Memory B cell (primary cell): Measurements from ENCODE around the gene SETSIP.
"Not testable (repeated sequence)": the region's sequence is repeated elsewhere in the genome, so short reads cannot be mapped to it uniquely, and the experiment has no call there.

ENCODE experiments used
- ATAC-seq: fragments of 150-1000 bp; cut with Tn5 transposase; 2 replicates; pipeline ENCODE4 v1.10.0; 2021; ENCODE audit warnings: low read depth, mild to moderate bottlenecking, moderate library complexity
- DNase-seq, 2 donors: peaks; one replicate each; pipeline ENCODE4 v3.0.0; 2022; ENCODE audit warnings: low spot score in 2 of 2
- H3K27ac Mint-ChIP-seq: one replicate; pipeline ENCODE4 v1.8.0; 2022; ENCODE audit warnings: mild to moderate bottlenecking, moderate library complexity, mixed read lengths
- H3K27me3 Mint-ChIP-seq: one replicate; pipeline ENCODE4 v1.8.0; 2022; ENCODE audit warnings: mixed read lengths
- H3K36me3 Mint-ChIP-seq: one replicate; pipeline ENCODE4 v1.8.0; 2022; ENCODE audit warnings: mild to moderate bottlenecking, mixed read lengths
- H3K4me1 Mint-ChIP-seq: one replicate; pipeline ENCODE4 v1.8.0; 2022; ENCODE audit warnings: mixed read lengths
- H3K4me3 Mint-ChIP-seq: one replicate; pipeline ENCODE4 v1.8.0; 2022; ENCODE audit warnings: mild to moderate bottlenecking, moderate library complexity, mixed read lengths
- H3K9me3 Mint-ChIP-seq: one replicate; pipeline ENCODE4 v1.8.0; 2022; ENCODE audit warnings: mixed read lengths

SETSIP gene

GRCh38 chr1:92080128-92080985 is 5.1 kb upstream of the SETSIP start, which contains the start of gene BTBD8:
BTBD8 (plus strand) TSS chr1:92080345; CDS start chr1:92080572, 227 bp downstream.
- Mint-ChIP-seq H3K9me3 (peaks cover 4% of the 10 kb centered on the region), H3K27ac (peak within 1 kb of the TSS; percentile 56), H3K36me3 (peaks cover 8% of the 10 kb centered on the region), H3K4me3 (peak within 1 kb of the TSS; percentile 98), H3K27me3 (peaks cover 3% of the 10 kb centered on the region), H3K4me1 (peaks cover 2% of the 10 kb centered on the region)
- peak; percentile 94 for ATAC-seq
- peak; percentile 72 to 76 for DNase-seq

GRCh38 chr1:92079441-92079840 is 4.2 kb upstream of the SETSIP start:
- Mint-ChIP-seq H3K4me1 (peaks cover 2% of the 10 kb centered on the region), H3K9me3 (no peaks in the 10 kb centered on the region), H3K27me3 (peaks cover 4% of the 10 kb centered on the region), H3K4me3 (no peak overlapping the region), H3K27ac (no peak overlapping the region), H3K36me3 (no peaks in the 10 kb centered on the region)
- no peak for ATAC-seq
- no peak for DNase-seq

- H3K4me1 Mint-ChIP-seq, H3K36me3 Mint-ChIP-seq, H3K27ac Mint-ChIP-seq, H3K9me3 Mint-ChIP-seq, ATAC-seq, DNase-seq, H3K27me3 Mint-ChIP-seq, H3K4me3 Mint-ChIP-seq: not testable (repeated sequence)
Measured at GRCh38 chr1:92078077-92078476, 2.9 kb upstream of the SETSIP start.

GRCh38 chr1:92076363-92076762 is 1.2 kb upstream of the SETSIP start:
- H3K27ac Mint-ChIP-seq = no peak overlapping the region
- ATAC-seq = no peak
- H3K36me3 Mint-ChIP-seq = no peaks in the 10 kb centered on the region
- no peaks in the 10 kb centered on the region for H3K9me3 Mint-ChIP-seq
- DNase-seq = no peak
- H3K4me1 Mint-ChIP-seq = peaks cover 2% of the 10 kb centered on the region
- H3K4me3 Mint-ChIP-seq = no peak overlapping the region
- H3K27me3 Mint-ChIP-seq = peaks cover 2% of the 10 kb centered on the region

- H3K36me3 Mint-ChIP-seq, ATAC-seq, H3K9me3 Mint-ChIP-seq, H3K4me3 Mint-ChIP-seq, H3K27me3 Mint-ChIP-seq, DNase-seq, H3K4me1 Mint-ChIP-seq, H3K27ac Mint-ChIP-seq: not testable (repeated sequence)
Measured at GRCh38 chr1:92074446-92074845, 765 bp downstream of the SETSIP start.

GRCh38 chr1:92070892-92071291 is 4.3 kb downstream of the SETSIP start:
- H3K27ac Mint-ChIP-seq = no peak overlapping the region
- no peaks in the 10 kb centered on the region for H3K9me3 Mint-ChIP-seq
- H3K36me3 Mint-ChIP-seq = no peaks in the 10 kb centered on the region
- no peaks in the 10 kb centered on the region for H3K4me1 Mint-ChIP-seq
- peaks cover 2% of the 10 kb centered on the region for H3K27me3 Mint-ChIP-seq
- DNase-seq = no peak
- no peak for ATAC-seq
- no peak overlapping the region for H3K4me3 Mint-ChIP-seq

- no peak overlapping the region for H3K4me3 Mint-ChIP-seq
- DNase-seq (no peak), ATAC-seq (no peak)
- no peak overlapping the region for H3K27ac Mint-ChIP-seq
- H3K4me1 Mint-ChIP-seq = no peaks in the 10 kb centered on the region
- H3K36me3 Mint-ChIP-seq = no peaks in the 10 kb centered on the region
- H3K9me3 Mint-ChIP-seq = no peaks in the 10 kb centered on the region
- H3K27me3 Mint-ChIP-seq = peaks cover 2% of the 10 kb centered on the region
Measured at GRCh38 chr1:92066321-92066720, 8.9 kb downstream of the SETSIP start.

GRCh38 chr1:92065042-92065441 is 10.2 kb downstream of the SETSIP start:
- Mint-ChIP-seq H3K36me3 (no peaks in the 10 kb centered on the region), H3K4me3 (no peak overlapping the region), H3K9me3 (no peaks in the 10 kb centered on the region), H3K27ac (no peak overlapping the region), H3K4me1 (no peaks in the 10 kb centered on the region), H3K27me3 (peaks cover 2% of the 10 kb centered on the region)
- DNase-seq (no peak), ATAC-seq (no peak)

GRCh38 chr1:92051948-92052347 is 23.3 kb downstream of the SETSIP start:
- peaks cover 6% of the 10 kb centered on the region for H3K27me3 Mint-ChIP-seq
- ATAC-seq (no peak), DNase-seq (no peak)
- H3K27ac Mint-ChIP-seq = no peak overlapping the region
- no peaks in the 10 kb centered on the region for H3K36me3 Mint-ChIP-seq
- H3K4me1 Mint-ChIP-seq = no peaks in the 10 kb centered on the region
- H3K9me3 Mint-ChIP-seq = no peaks in the 10 kb centered on the region
- H3K4me3 Mint-ChIP-seq = no peak overlapping the region

- no peaks in the 10 kb centered on the region for H3K27me3 Mint-ChIP-seq
- H3K27ac Mint-ChIP-seq = no peak overlapping the region
- H3K9me3 Mint-ChIP-seq = no peaks in the 10 kb centered on the region
- no peak overlapping the region for H3K4me3 Mint-ChIP-seq
- DNase-seq (no peak), ATAC-seq (no peak)
- no peaks in the 10 kb centered on the region for H3K4me1 Mint-ChIP-seq
- H3K36me3 Mint-ChIP-seq = no peaks in the 10 kb centered on the region
Measured at GRCh38 chr1:92045766-92046495, 29.3 kb downstream of the SETSIP start.

GRCh38 chr1:92043621-92044020 is 31.6 kb downstream of the SETSIP start:
- no peaks in the 10 kb centered on the region for H3K36me3 Mint-ChIP-seq
- peaks cover 3% of the 10 kb centered on the region for H3K27me3 Mint-ChIP-seq
- H3K4me1 Mint-ChIP-seq = no peaks in the 10 kb centered on the region
- H3K9me3 Mint-ChIP-seq = no peaks in the 10 kb centered on the region
- DNase-seq (no peak), ATAC-seq (no peak)
- H3K27ac Mint-ChIP-seq = no peak overlapping the region
- no peak overlapping the region for H3K4me3 Mint-ChIP-seq

GRCh38 chr1:92040971-92041370 is 34.2 kb downstream of the SETSIP start:
- no peaks in the 10 kb centered on the region for H3K4me1 Mint-ChIP-seq
- no peak for DNase-seq
- H3K9me3 Mint-ChIP-seq = no peaks in the 10 kb centered on the region
- peaks cover 8% of the 10 kb centered on the region for H3K27me3 Mint-ChIP-seq
- H3K4me3 Mint-ChIP-seq = no peak overlapping the region
- H3K36me3 Mint-ChIP-seq = no peaks in the 10 kb centered on the region
- ATAC-seq = no peak
- H3K27ac Mint-ChIP-seq = no peak overlapping the region

GRCh38 chr1:92038695-92039346 is 36.4 kb downstream of the SETSIP start:
- no peak for DNase-seq
- H3K36me3 Mint-ChIP-seq = no peaks in the 10 kb centered on the region

GRCh38 chr1:92037400-92037799 is 37.8 kb downstream of the SETSIP start:
- no peak for ATAC-seq
- peaks cover 12% of the 10 kb centered on the region for H3K27me3 Mint-ChIP-seq
- no peak overlapping the region for H3K4me3 Mint-ChIP-seq
- no peak overlapping the region for H3K27ac Mint-ChIP-seq
- no peak for DNase-seq
- no peaks in the 10 kb centered on the region for H3K9me3 Mint-ChIP-seq
- H3K4me1 Mint-ChIP-seq = no peaks in the 10 kb centered on the region
- no peaks in the 10 kb centered on the region for H3K36me3 Mint-ChIP-seq

More at GRCh38 chr1:92038695-92039346, 36.4 kb downstream of the SETSIP start:
- Mint-ChIP-seq H3K4me3 (no peak overlapping the region), H3K27ac (no peak overlapping the region), H3K27me3 (peaks cover 10% of the 10 kb centered on the region), H3K9me3 (no peaks in the 10 kb centered on the region), H3K4me1 (no peaks in the 10 kb centered on the region)
- ATAC-seq = no peak
